WI38 (cell line): ENCODE results near the gene LRRC27.
A peak's percentile ranks its signal among the peaks of the same experiment; 100 is the strongest.

Source experiments
- H3K4me3 ChIP-seq: 2 replicates; pipeline ENCODE4 v1.5.1; 2011; ENCODE audit warnings: low read depth, mild to moderate bottlenecking, control low read depth, low read length
- CTCF ChIP-seq: IDR thresholded peaks from 2 replicates; pipeline ENCODE4 v1.5.1; 2012; ENCODE audit warnings: low read depth, mild to moderate bottlenecking, control low read depth, low read length

Gene LRRC27

GRCh38 chr10:132308587-132309470 lies 23.2 kb upstream of the LRRC27 start:
- no peak for TF ChIP-seq CTCF
- peak overlapping the region; percentile 71 for H3K4me3 ChIP-seq

- no peak overlapping the region for H3K4me3 ChIP-seq
- TF ChIP-seq CTCF, result no peak
These were observed 22.5 kb upstream of the LRRC27 start for GRCh38 chr10:132309471-132309865.

GRCh38 chr10:132309879-132310591 lies 22.0 kb upstream of the LRRC27 start:
- TF ChIP-seq CTCF, result no peak
- no peak overlapping the region for H3K4me3 ChIP-seq

- H3K4me3 ChIP-seq, result no peak overlapping the region
- TF ChIP-seq CTCF, result no peak
These were observed 21.2 kb upstream of the LRRC27 start for GRCh38 chr10:132310701-132311337.

GRCh38 chr10:132311338-132311939 lies 20.6 kb upstream of the LRRC27 start:
- H3K4me3 ChIP-seq, result no peak overlapping the region

GRCh38 chr10:132313305-132313704 lies 18.7 kb upstream of the LRRC27 start:
- H3K4me3 ChIP-seq, result no peak overlapping the region
- no peak for TF ChIP-seq CTCF

More at GRCh38 chr10:132311338-132311939, 20.6 kb upstream of the LRRC27 start:
- TF ChIP-seq CTCF, result no peak
